GM23248 (cell line): ENCODE results near the gene PNLDC1. TPM values are rescaled to one million over a fixed set of nuclear protein-coding genes. Genes with fewer than 3 reads are reported as not detected.

ENCODE experiments used
- DNase-seq: peaks from one replicate; pipeline ENCODE4 v3.0.0-alpha.2; 2015
- H2AFZ ChIP-seq: fragments of 200-600 bp; sonication (generic); 2 replicates; pipeline ENCODE4 v1.6.1; 2016; ENCODE audit warnings: antibody characterized with exemption
- H3F3A ChIP-seq: fragments of 200-600 bp; sonication (generic); 2 replicates; pipeline ENCODE4 v1.6.1; 2016; ENCODE audit warnings: mild to moderate bottlenecking, antibody characterized with exemption, mixed run types; ENCODE audit not compliant: insufficient read depth
- H3K27ac ChIP-seq: fragments of 200-600 bp; sonication (generic); 2 replicates; pipeline ENCODE4 v1.5.1; 2016; ENCODE audit warnings: mild to moderate bottlenecking
- H3K27me3 ChIP-seq: fragments of 200-600 bp; sonication (generic); replicated peaks from 2 replicates; pipeline ENCODE4 v1.6.1; 2016; ENCODE audit warnings: mild to moderate bottlenecking; ENCODE audit not compliant: insufficient read depth
- H3K36me3 ChIP-seq: fragments of 200-600 bp; sonication (generic); 2 replicates; pipeline ENCODE4 v1.6.1; 2016; ENCODE audit warnings: low read depth, mild to moderate bottlenecking
- H3K4me1 ChIP-seq: fragments of 200-600 bp; sonication (generic); 2 replicates; pipeline ENCODE4 v1.6.1; 2016; ENCODE audit warnings: mild to moderate bottlenecking; ENCODE audit not compliant: insufficient read depth
- H3K4me2 ChIP-seq: fragments of 200-600 bp; sonication (generic); one replicate; pipeline ENCODE4 v1.6.1; 2016; ENCODE audit warnings: mild to moderate bottlenecking; ENCODE audit not compliant: unreplicated experiment
- H3K4me3 ChIP-seq: fragments of 200-600 bp; sonication (generic); 2 replicates; pipeline ENCODE4 v1.5.1; 2016; ENCODE audit warnings: mild to moderate bottlenecking
- H3K79me2 ChIP-seq: fragments of 200-600 bp; sonication (generic); 2 replicates; pipeline ENCODE4 v1.6.1; 2016; ENCODE audit warnings: mild to moderate bottlenecking; ENCODE audit not compliant: insufficient read depth
- H3K9ac ChIP-seq: fragments of 200-600 bp; sonication (generic); 2 replicates; pipeline ENCODE4 v1.6.1; 2016; ENCODE audit warnings: mild to moderate bottlenecking
- H3K9me2 ChIP-seq: fragments of 200-600 bp; sonication (generic); 2 replicates; pipeline ENCODE4 v1.6.1; 2016; ENCODE audit warnings: mixed run types, mild to moderate bottlenecking, moderate library complexity; ENCODE audit not compliant: insufficient read depth
- H3K9me3 ChIP-seq: fragments of 200-600 bp; sonication (generic); one replicate; pipeline ENCODE4 v1.6.1; 2017; ENCODE audit warnings: low read depth
- H4K20me1 ChIP-seq: fragments of 200-600 bp; sonication (generic); 2 replicates; pipeline ENCODE4 v1.6.0; 2016; ENCODE audit not compliant: insufficient read depth
- EZH2 ChIP-seq: fragments of 200-600 bp; sonication (generic); IDR thresholded peaks from 2 replicates; pipeline ENCODE4 v1.6.1; 2018; ENCODE audit warnings: antibody characterized with exemption, mild to moderate bottlenecking; ENCODE audit not compliant: insufficient read depth, poor library complexity, severe bottlenecking
- EZH2phosphoT487 ChIP-seq: fragments of 200-600 bp; sonication (generic); IDR thresholded peaks from 2 replicates; pipeline ENCODE4 v1.6.1; 2018; ENCODE audit warnings: antibody characterized with exemption, moderate library complexity, mild to moderate bottlenecking, low read depth; ENCODE audit not compliant: insufficient read depth
- WGBS, 2 experiments: methylation state at CpG; one replicate each; pipeline ENCODE4 v1.1.6; 2015 to 2017; ENCODE audit warnings: low lambda C conversion rate in 2 of 2, low coverage in 1 of 2; ENCODE audit errors: missing lambda C conversion rate in 2 of 2; 5-methylcytosine and 5-hydroxymethylcytosine counted together
- in situ Hi-C: fragments of 300-500 bp; cut with MboI; formaldehyde crosslinking; loops from 2 replicates; pipeline ENCODE4 v1.15.0; 2020
- polyA plus RNA-seq: library from polyadenylated mRNA; unstranded; fragments of >200 nt; fragmentation: Nextera tagmentation; extraction: Ambion mirVana; gene quantifications from 2 replicates; pipeline ENCODE4 v1.2.1, GENCODE V29; 2016
- total RNA-seq: library from RNA; depleted of rRNA; stranded (reverse); fragments of >200 nt; shearing (Covaris generic); gene quantifications from 2 replicates; pipeline ENCODE4 v1.2.3, GENCODE V29; 2014

PNLDC1 gene
- total and polyA plus RNA-seq, 2 experiments from 2014 or later, result not detected

GRCh38 chr6:159832946-159833345, 32.9 kb downstream of the PNLDC1 start:
- no peaks in the 10 kb centered on the region for H3K79me2 ChIP-seq
- no peaks in the 10 kb centered on the region for H3K4me1 ChIP-seq
- WGBS, 2 experiments, result 75 to 77% methylated on average over 4 of the region's 4 CpGs
- DNase-seq, result no peak
- H3K9ac ChIP-seq, result no peak overlapping the region
- no peak overlapping the region for H3K4me2 ChIP-seq
- H2AFZ ChIP-seq, result no peak overlapping the region
- H3K27ac ChIP-seq, result no peak overlapping the region
- H3K36me3 ChIP-seq, result no peaks in the 10 kb centered on the region
- no peaks in the 10 kb centered on the region for H3K27me3 ChIP-seq
- no peaks in the 10 kb centered on the region for H3F3A ChIP-seq
- H3K9me2 ChIP-seq, result no peaks in the 10 kb centered on the region
- H3K9me3 ChIP-seq, result no peaks in the 10 kb centered on the region
- TF ChIP-seq EZH2phosphoT487, result no peak
- TF ChIP-seq EZH2, result no peak
- in situ Hi-C loops, result no loop called here
- H3K4me3 ChIP-seq, result no peak overlapping the region
- H4K20me1 ChIP-seq, result no peaks in the 10 kb centered on the region

- H3K27ac ChIP-seq, result no peak overlapping the region
- 44 to 55% methylated on average over 2 of the region's 2 CpGs for WGBS, 2 experiments
- no peaks in the 10 kb centered on the region for H3K9me3 ChIP-seq
- H2AFZ ChIP-seq, result no peak overlapping the region
- TF ChIP-seq EZH2 (no peak), EZH2phosphoT487 (no peak)
- H4K20me1 ChIP-seq, result no peaks in the 10 kb centered on the region
- no peaks in the 10 kb centered on the region for H3F3A ChIP-seq
- no peaks in the 10 kb centered on the region for H3K4me1 ChIP-seq
- no peak overlapping the region for H3K4me2 ChIP-seq
- no peaks in the 10 kb centered on the region for H3K27me3 ChIP-seq
- peak; percentile 59 for DNase-seq
- no peak overlapping the region for H3K4me3 ChIP-seq
- no peaks in the 10 kb centered on the region for H3K36me3 ChIP-seq
- H3K79me2 ChIP-seq, result no peaks in the 10 kb centered on the region
- H3K9me2 ChIP-seq, result no peaks in the 10 kb centered on the region
- no peak overlapping the region for H3K9ac ChIP-seq
- in situ Hi-C loops, result no loop called here
Measured at GRCh38 chr6:159833556-159833955, 33.5 kb downstream of the PNLDC1 start.

DNA sequence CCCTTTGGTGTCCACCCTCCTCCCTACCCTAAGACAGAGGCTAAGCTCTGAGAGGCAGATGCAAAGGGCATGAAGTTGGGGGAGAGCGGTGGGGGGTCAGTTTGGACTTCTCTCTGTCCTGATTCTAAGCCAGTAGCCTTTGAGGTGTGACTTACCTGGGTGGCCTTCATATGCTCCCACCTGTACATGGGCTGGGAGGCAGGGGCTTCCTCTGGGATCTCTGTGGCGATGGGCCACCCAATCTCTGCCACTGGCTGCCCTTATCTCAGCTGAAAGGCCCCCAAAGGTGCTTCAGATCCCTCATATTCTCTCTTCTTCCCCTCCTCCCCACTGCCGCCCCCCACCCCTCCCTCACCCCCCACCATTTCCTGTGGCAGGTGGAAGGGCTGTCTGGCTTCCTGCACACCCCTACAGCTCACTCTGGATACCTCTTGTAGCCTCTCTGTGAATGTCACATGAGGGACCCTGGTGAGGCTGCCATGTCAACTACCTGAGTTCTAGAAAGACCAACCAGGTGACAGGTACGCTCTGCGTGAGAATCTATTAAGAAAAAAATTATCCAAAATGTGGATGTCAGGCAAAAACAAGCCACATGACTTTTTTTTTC, 34.0 kb downstream of the PNLDC1 start:
- 72 to 82% methylated on average over 4 to 5 of the region's 5 CpGs for WGBS, 2 experiments
- no peak overlapping the region for H3K4me2 ChIP-seq
- in situ Hi-C loops, result no loop called here
- no peaks in the 10 kb centered on the region for H3F3A ChIP-seq
- H3K36me3 ChIP-seq, result no peaks in the 10 kb centered on the region
- no peaks in the 10 kb centered on the region for H3K9me3 ChIP-seq
- H3K9ac ChIP-seq, result no peak overlapping the region
- DNase-seq, result no peak
- no peak overlapping the region for H2AFZ ChIP-seq
- no peaks in the 10 kb centered on the region for H3K9me2 ChIP-seq
- H3K27ac ChIP-seq, result no peak overlapping the region
- no peaks in the 10 kb centered on the region for H3K4me1 ChIP-seq
- no peak for TF ChIP-seq EZH2
- TF ChIP-seq EZH2phosphoT487, result no peak
- no peak overlapping the region for H3K4me3 ChIP-seq
- no peaks in the 10 kb centered on the region for H4K20me1 ChIP-seq
- no peaks in the 10 kb centered on the region for H3K27me3 ChIP-seq
- H3K79me2 ChIP-seq, result no peaks in the 10 kb centered on the region

DNA sequence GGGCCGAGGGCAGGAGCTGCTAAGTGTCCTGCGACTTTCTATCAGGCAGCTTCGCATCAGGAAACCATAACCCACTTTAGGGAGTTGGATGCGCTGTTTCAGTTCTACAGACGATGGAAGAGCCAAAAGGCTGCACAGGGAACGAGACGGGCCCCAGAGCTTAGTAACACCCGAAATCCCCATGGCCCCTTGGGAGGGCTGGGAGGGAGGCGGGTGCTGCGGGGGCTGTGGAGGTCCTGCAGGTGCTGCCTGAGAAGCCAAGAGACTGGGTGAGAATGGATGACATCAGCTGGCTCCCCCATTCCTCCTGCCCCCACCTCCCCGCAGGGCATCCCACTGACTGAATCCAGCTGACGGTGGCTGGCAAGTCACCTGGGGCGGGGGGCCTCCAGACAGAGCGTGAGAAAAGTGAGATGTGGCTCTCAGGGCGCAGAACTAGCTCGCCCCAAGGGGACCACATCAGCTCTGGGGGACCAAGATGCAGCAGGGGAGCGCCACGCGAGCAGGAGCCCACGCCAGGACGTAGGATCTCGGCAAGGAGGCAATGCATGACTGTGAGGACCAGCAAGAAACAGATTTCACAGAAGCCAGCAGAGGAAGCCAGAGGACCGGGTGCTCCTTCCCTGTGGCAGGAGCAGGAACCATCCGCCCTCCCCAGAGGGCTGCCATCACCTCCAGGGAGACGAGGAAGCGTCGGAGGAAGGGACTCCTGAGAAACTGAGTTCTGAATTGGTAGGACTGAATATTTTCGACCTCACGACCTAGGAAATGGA, 36.8 kb downstream of the PNLDC1 start:
- in situ Hi-C loops, result no loop called here
- no peak for DNase-seq
- TF ChIP-seq EZH2phosphoT487, result no peak
- TF ChIP-seq EZH2, result no peak
- Histone ChIP-seq H3K27ac (no peak overlapping the region), H3F3A (no peaks in the 10 kb centered on the region), H3K9me2 (no peaks in the 10 kb centered on the region), H3K4me2 (no peak overlapping the region), H4K20me1 (no peaks in the 10 kb centered on the region), H2AFZ (no peak overlapping the region), H3K9me3 (no peaks in the 10 kb centered on the region), H3K4me3 (no peak overlapping the region), H3K9ac (no peak overlapping the region), H3K79me2 (no peaks in the 10 kb centered on the region), H3K27me3 (no peaks in the 10 kb centered on the region), H3K36me3 (no peaks in the 10 kb centered on the region), H3K4me1 (no peaks in the 10 kb centered on the region)
- 72 to 77% methylated on average over 21 to 29 of the region's 29 CpGs for WGBS, 2 experiments
